NCI-H146 (cell line): ENCODE results near the gene TOR4A.
A peak's percentile ranks its signal among the peaks of the same experiment; 100 is the strongest.

Source experiments
- DNase-seq: peaks from one replicate; lab custom pipeline; 2025; lab: John Stamatoyannopoulos, UW

The TOR4A gene

GRCh38 chr9:137306066-137306849, 28.7 kb downstream of the TOR4A start:
- no peak for DNase-seq

GRCh38 chr9:137306850-137307254, 29.3 kb downstream of the TOR4A start:
- DNase-seq: peak; percentile 16

GRCh38 chr9:137307255-137308056, 29.9 kb downstream of the TOR4A start:
- no peak for DNase-seq

- peak; percentile 73 for DNase-seq
Measured at GRCh38 chr9:137308057-137308619, 30.6 kb downstream of the TOR4A start.

GRCh38 chr9:137309368-137310188, 32.1 kb downstream of the TOR4A start:
- no peak for DNase-seq

GRCh38 chr9:137310189-137311052, 32.9 kb downstream of the TOR4A start:
- peak; percentile 20 for DNase-seq

GRCh38 chr9:137311171-137311985, 33.9 kb downstream of the TOR4A start:
- DNase-seq: peak; percentile 58

GRCh38 chr9:137311986-137312851, 34.7 kb downstream of the TOR4A start:
- DNase-seq: no peak

- DNase-seq: no peak
Measured at GRCh38 chr9:137312852-137313325, 35.4 kb downstream of the TOR4A start.

GRCh38 chr9:137313326-137313936, 35.9 kb downstream of the TOR4A start:
- DNase-seq: no peak

- no peak for DNase-seq
Measured at GRCh38 chr9:137313956-137314560, 36.5 kb downstream of the TOR4A start.

GRCh38 chr9:137314561-137315560, 37.3 kb downstream of the TOR4A start:
- no peak for DNase-seq

- no peak for DNase-seq
Measured at GRCh38 chr9:137315581-137316011, 38.1 kb downstream of the TOR4A start.

- DNase-seq: peak; percentile 41
Measured at GRCh38 chr9:137316012-137316981, 38.8 kb downstream of the TOR4A start.

- DNase-seq: no peak
Measured at GRCh38 chr9:137317021-137317717, 39.6 kb downstream of the TOR4A start.
